ENCODE measurements around the gene ZNF598. TPM values are rescaled to one million over a fixed set of nuclear protein-coding genes. Genes with fewer than 3 reads are reported as not detected.

ZNF598 gene
- polyA plus RNA-seq = 10 to 100 TPM; 26.7 to 51.9 (median 29.7) TPM
- long read RNA-seq, donor 1 = 0 reads
- long read RNA-seq, donor 2 = 0 reads
- long read RNA-seq, donor 3 = 0 reads
- long read RNA-seq, donor 4 = 0 reads
- long read RNA-seq, donor 5, partial matches to known transcripts = 0 of 1 reads
- long read RNA-seq, donor 5, other reads (novel, unspliced or antisense) = 0 of 1 reads
- long read RNA-seq, donor 6, partial matches to known transcripts = 0 of 2 reads
- long read RNA-seq, donor 6, other reads (novel, unspliced or antisense) = 0 of 2 reads
- long read RNA-seq, donor 7, partial matches to known transcripts = 0 of 2 reads
- long read RNA-seq, donor 7, other reads (novel, unspliced or antisense) = 0 of 2 reads
- long read RNA-seq, donor 8, partial matches to known transcripts = 8 of 8 reads
- long read RNA-seq, donor 8, other reads (novel, unspliced or antisense) = 0 of 8 reads
- long read RNA-seq, donor 9 = 0 reads
- long read RNA-seq, donor 10, partial matches to known transcripts = 30 of 30 reads
- long read RNA-seq, donor 10, other reads (novel, unspliced or antisense) = 0 of 30 reads

DNA sequence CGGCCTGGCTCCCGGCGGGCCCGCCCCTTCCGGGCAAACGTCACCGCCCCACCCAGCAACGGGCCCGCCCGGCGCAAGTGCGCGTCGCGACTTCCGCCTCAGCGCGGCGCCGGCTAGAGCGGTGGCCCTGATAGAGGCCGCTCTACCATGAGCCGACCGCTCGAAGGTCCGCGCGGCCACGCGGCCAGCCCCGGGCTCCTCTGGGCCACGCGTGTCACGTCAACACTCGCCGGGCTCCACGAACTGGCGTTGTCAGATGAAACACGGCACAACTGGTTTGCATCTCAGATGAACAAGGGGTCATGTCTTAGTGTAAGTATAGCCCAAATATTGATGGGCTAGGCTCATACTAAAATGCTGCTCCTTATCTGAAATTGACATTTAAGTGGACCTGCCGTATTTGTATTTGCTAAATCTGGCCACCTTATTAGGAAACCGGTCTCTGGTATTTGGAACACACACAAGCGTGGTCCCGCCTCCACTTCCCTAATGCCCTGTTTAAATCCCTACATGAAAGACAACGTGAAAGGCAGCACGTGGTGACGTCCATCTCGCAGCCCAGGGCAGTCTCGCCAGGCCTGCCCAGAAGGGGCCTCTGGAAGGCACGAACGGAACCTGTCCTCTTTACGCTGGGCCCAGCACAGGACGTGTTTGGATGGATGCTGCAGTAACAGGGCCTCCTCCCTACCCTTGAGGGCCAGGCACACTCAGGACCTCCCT is at the start of gene ZNF598:
ZNF598 (minus strand) TSS at position 31 of the 720 bp plus-strand sequence.
- peaks cover 0 to 34% (median 0%) of the 10 kb centered on the region in 3 donors for H3K36me3 ChIP-seq (ENCODE audit: control insufficient read depth in 3 of 3, insufficient read depth in 2 of 3, low read depth in 1 of 3, low read length in 3 of 3)
- H3K4me1 ChIP-seq (ENCODE audit: control insufficient read depth in 3 of 3, insufficient read depth in 2 of 3, low read depth in 1 of 3, low read length in 2 of 3) = peaks cover 0 to 33% (median 11%) of the 10 kb centered on the region in 3 donors
- peak within 1 kb of the TSS; percentile 70 to 98 (median 85) for H3K4me3 ChIP-seq (ENCODE audit: low read depth in 1 of 3, low read length in 3 of 3)
- WGBS, 3 donors = 2 to 4% (median 4%) methylated on average over 38 to 52 of the region's 52 CpGs
- H3K27me3 ChIP-seq (ENCODE audit: control insufficient read depth in 3 of 3, insufficient read depth in 3 of 3, low read length in 3 of 3) = no peaks in the 10 kb centered on the region
- H3K9me3 ChIP-seq (ENCODE audit: control insufficient read depth in 2 of 2, insufficient read depth in 1 of 2, low read depth in 1 of 2, low read length in 1 of 2) = no peaks in the 10 kb centered on the region
- FAIRE-seq (no peak), DNase-seq (peak; percentile 83 to 92)
- peak within 1 kb of the TSS; percentile 93 to 97 (median 94) for H3K27ac ChIP-seq (ENCODE audit: low read depth in 1 of 3, low read length in 2 of 3)

DNA sequence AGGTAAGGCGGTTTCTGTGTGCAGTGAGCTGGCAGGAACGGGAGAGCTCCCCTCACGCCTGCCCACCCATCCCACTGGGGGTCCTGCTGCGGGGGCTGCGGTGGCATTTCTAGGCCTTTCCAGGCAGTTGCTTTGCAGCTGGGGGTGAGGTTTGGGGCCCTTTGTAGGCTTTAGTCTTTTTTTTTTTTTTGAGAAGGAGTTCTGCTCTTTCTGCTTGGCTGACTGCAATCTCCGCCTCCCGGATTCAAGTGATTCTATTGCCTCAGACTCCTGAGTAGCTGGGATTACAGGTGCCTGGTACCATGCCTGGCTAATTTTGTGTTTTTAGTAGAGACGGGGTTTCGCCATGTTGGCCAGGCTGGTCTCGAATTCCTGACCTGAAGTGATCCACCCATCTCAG is 49.3 kb upstream of the ZNF598 start:
- FAIRE-seq (no peak), DNase-seq (no peak)
- Histone ChIP-seq H3K9me3 (ENCODE audit: control insufficient read depth in 2 of 2, insufficient read depth in 1 of 2, low read depth in 1 of 2, low read length in 1 of 2) (no peaks in the 10 kb centered on the region), H3K4me3 (ENCODE audit: low read depth in 1 of 3, low read length in 3 of 3) (no peak overlapping the region), H3K4me1 (ENCODE audit: control insufficient read depth in 3 of 3, insufficient read depth in 2 of 3, low read depth in 1 of 3, low read length in 2 of 3) (no peaks in the 10 kb centered on the region), H3K27ac (ENCODE audit: low read depth in 1 of 3, low read length in 2 of 3) (no peak overlapping the region), H3K36me3 (ENCODE audit: control insufficient read depth in 3 of 3, insufficient read depth in 2 of 3, low read depth in 1 of 3, low read length in 3 of 3) (peaks cover 3 to 91% (median 12%) of the 10 kb centered on the region in 3 donors), H3K27me3 (ENCODE audit: control insufficient read depth in 3 of 3, insufficient read depth in 3 of 3, low read length in 3 of 3) (no peaks in the 10 kb centered on the region)
- 95 to 98% (median 97%) methylated on average over 10 of the region's 10 CpGs for WGBS, 3 donors

DNA sequence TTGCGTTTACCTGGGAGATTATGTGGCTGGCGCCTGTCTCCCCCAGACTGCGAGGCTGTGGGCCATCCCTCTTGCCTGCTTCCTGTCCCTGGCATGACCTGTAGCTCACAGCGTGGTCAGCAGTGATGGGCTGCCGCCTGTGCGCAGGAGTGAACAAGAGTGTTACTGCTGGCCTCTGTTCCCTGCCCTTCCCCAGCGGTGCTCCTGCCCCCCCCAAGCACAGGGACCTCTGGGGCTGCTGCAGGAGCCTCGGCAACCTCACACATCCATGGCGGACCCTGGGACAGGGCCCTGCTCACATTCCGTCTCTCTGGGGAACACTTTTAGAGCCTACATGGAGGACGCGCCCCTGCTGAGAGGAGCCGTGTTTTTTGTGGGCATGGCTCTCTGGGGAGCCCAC is 48.8 kb upstream of the ZNF598 start:
- H3K9me3 ChIP-seq (ENCODE audit: control insufficient read depth in 2 of 2, insufficient read depth in 1 of 2, low read depth in 1 of 2, low read length in 1 of 2) = no peaks in the 10 kb centered on the region
- H3K27me3 ChIP-seq (ENCODE audit: control insufficient read depth in 3 of 3, insufficient read depth in 3 of 3, low read length in 3 of 3) = no peaks in the 10 kb centered on the region
- DNase-seq (no peak), FAIRE-seq (no peak)
- H3K36me3 ChIP-seq (ENCODE audit: control insufficient read depth in 3 of 3, insufficient read depth in 2 of 3, low read depth in 1 of 3, low read length in 3 of 3) = peaks cover 3 to 91% (median 15%) of the 10 kb centered on the region in 3 donors
- 87 to 91% (median 91%) methylated on average over 13 of the region's 13 CpGs for WGBS, 3 donors
- H3K4me3 ChIP-seq (ENCODE audit: low read depth in 1 of 3, low read length in 3 of 3) = no peak overlapping the region
- no peaks in the 10 kb centered on the region for H3K4me1 ChIP-seq (ENCODE audit: control insufficient read depth in 3 of 3, insufficient read depth in 2 of 3, low read depth in 1 of 3, low read length in 2 of 3)
- no peak overlapping the region for H3K27ac ChIP-seq (ENCODE audit: low read depth in 1 of 3, low read length in 2 of 3)

DNA sequence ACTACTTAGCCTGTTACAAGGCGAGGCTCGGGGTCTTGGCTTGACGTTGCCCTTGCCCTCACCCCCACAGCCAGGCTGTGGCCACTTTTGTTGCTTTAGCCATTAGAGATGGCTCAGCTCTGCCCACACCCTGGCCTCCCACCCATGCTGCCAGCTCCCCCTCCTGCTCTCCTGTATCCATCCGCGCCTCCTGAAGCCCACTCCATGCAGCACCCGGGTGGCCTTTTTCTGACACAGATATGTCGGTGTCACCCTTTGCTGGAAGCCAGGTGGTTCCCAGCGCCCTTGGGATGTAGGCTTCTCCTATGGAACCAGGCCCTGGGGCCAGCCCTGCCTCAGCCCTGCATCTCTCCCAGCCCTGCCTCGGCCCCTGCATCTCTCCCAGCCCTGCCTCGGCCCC is 47.8 kb upstream of the ZNF598 start:
- FAIRE-seq (no peak), DNase-seq (no peak)
- peaks cover 3 to 91% (median 17%) of the 10 kb centered on the region in 3 donors for H3K36me3 ChIP-seq (ENCODE audit: control insufficient read depth in 3 of 3, insufficient read depth in 2 of 3, low read depth in 1 of 3, low read length in 3 of 3)
- H3K27me3 ChIP-seq (ENCODE audit: control insufficient read depth in 3 of 3, insufficient read depth in 3 of 3, low read length in 3 of 3) = no peaks in the 10 kb centered on the region
- H3K4me1 ChIP-seq (ENCODE audit: control insufficient read depth in 3 of 3, insufficient read depth in 2 of 3, low read depth in 1 of 3, low read length in 2 of 3) = no peaks in the 10 kb centered on the region
- no peak overlapping the region for H3K27ac ChIP-seq (ENCODE audit: low read depth in 1 of 3, low read length in 2 of 3)
- no peak overlapping the region for H3K4me3 ChIP-seq (ENCODE audit: low read depth in 1 of 3, low read length in 3 of 3)
- whole genome bisulfite sequencing, 3 donors = 91 to 95% (median 95%) methylated on average over 9 to 10 of the region's 10 CpGs
- no peaks in the 10 kb centered on the region for H3K9me3 ChIP-seq (ENCODE audit: control insufficient read depth in 2 of 2, insufficient read depth in 1 of 2, low read depth in 1 of 2, low read length in 1 of 2)

DNA sequence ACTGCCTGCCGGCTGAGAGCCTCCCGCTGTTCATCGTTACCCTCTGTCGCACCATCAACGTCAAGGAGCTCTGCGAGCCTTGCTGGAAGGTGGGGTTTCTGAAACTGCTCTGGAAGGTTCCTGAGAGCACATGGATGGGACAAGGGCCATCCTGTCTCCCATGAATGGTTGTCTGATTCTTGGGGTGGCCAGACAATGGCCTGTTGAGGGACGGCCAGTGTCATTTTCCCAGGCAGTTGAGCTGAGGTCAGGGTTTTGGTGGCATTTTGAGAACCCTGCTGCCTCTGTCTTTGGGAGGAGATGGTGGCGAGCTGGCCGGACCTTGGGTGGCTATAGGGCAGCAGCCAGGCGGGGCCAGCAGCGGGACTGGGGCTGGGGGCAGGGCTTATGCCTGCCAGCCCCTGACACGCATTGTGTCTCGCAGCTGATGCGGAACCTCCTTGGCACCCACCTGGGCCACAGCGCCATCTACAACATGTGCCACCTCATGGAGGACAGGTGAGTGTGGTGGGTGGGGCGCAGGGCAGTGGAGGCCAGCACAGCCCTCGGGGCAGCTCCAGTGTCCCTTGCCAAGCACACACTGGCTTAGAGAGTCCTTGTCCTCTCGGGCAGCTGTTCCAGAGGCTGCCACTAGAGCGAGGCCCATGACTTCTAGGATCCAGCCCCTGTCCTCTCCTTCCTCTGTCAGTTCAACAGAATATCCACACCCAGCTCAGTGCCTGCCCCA is 47.2 kb upstream of the ZNF598 start:
- peaks cover 3 to 91% (median 15%) of the 10 kb centered on the region in 3 donors for H3K36me3 ChIP-seq (ENCODE audit: control insufficient read depth in 3 of 3, insufficient read depth in 2 of 3, low read depth in 1 of 3, low read length in 3 of 3)
- H3K9me3 ChIP-seq (ENCODE audit: control insufficient read depth in 2 of 2, insufficient read depth in 1 of 2, low read depth in 1 of 2, low read length in 1 of 2) = no peaks in the 10 kb centered on the region
- no peak for FAIRE-seq
- H3K27me3 ChIP-seq (ENCODE audit: control insufficient read depth in 3 of 3, insufficient read depth in 3 of 3, low read length in 3 of 3) = no peaks in the 10 kb centered on the region
- 90 to 96% (median 92%) methylated on average over 15 to 19 of the region's 19 CpGs for WGBS, 3 donors
- H3K4me1 ChIP-seq (ENCODE audit: control insufficient read depth in 3 of 3, insufficient read depth in 2 of 3, low read depth in 1 of 3, low read length in 2 of 3) = no peaks in the 10 kb centered on the region
- no peak overlapping the region for H3K27ac ChIP-seq (ENCODE audit: low read depth in 1 of 3, low read length in 2 of 3)
- no peak overlapping the region for H3K4me3 ChIP-seq (ENCODE audit: low read depth in 1 of 3, low read length in 3 of 3)
- DNase-seq = no peak

DNA sequence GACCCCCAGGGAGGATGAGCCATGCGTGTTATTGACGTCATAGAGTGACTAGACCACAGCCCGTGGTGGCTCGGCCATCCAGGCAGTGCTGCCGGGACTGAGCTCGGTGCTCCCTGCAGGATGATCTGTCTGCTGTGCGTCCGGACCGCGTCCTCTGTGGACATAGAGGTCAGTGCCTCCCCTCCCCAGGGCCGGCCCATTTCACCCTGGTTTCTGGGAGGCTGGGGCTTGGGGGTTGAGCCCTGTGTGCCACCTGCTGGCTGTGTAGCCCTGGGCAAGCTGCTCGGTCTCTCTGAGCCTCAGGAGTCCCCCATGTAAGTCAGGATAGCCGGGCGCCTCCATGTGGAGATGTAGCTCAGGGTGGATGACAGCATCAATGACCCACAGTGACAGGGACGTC is 46.5 kb upstream of the ZNF598 start:
- FAIRE-seq (no peak), DNase-seq (no peak)
- Histone ChIP-seq H3K27me3 (ENCODE audit: control insufficient read depth in 3 of 3, insufficient read depth in 3 of 3, low read length in 3 of 3) (no peaks in the 10 kb centered on the region), H3K4me3 (ENCODE audit: low read depth in 1 of 3, low read length in 3 of 3) (no peak overlapping the region), H3K27ac (ENCODE audit: low read depth in 1 of 3, low read length in 2 of 3) (no peak overlapping the region), H3K36me3 (ENCODE audit: control insufficient read depth in 3 of 3, insufficient read depth in 2 of 3, low read depth in 1 of 3, low read length in 3 of 3) (peaks cover 3 to 91% (median 13%) of the 10 kb centered on the region in 3 donors), H3K4me1 (ENCODE audit: control insufficient read depth in 3 of 3, insufficient read depth in 2 of 3, low read depth in 1 of 3, low read length in 2 of 3) (no peaks in the 10 kb centered on the region), H3K9me3 (ENCODE audit: control insufficient read depth in 2 of 2, insufficient read depth in 1 of 2, low read depth in 1 of 2, low read length in 1 of 2) (no peaks in the 10 kb centered on the region)
- WGBS, 3 donors = 75 to 96% (median 93%) methylated on average over 15 of the region's 15 CpGs

GRCh38 chr16:2054543-2055245 is 45.1 kb upstream of the ZNF598 start:
- Histone ChIP-seq H3K4me3 (ENCODE audit: low read depth in 1 of 3, low read length in 3 of 3) (no peak overlapping the region), H3K27ac (ENCODE audit: low read depth in 1 of 3, low read length in 2 of 3) (no peak overlapping the region), H3K4me1 (ENCODE audit: control insufficient read depth in 3 of 3, insufficient read depth in 2 of 3, low read depth in 1 of 3, low read length in 2 of 3) (no peaks in the 10 kb centered on the region), H3K27me3 (ENCODE audit: control insufficient read depth in 3 of 3, insufficient read depth in 3 of 3, low read length in 3 of 3) (no peaks in the 10 kb centered on the region), H3K36me3 (ENCODE audit: control insufficient read depth in 3 of 3, insufficient read depth in 2 of 3, low read depth in 1 of 3, low read length in 3 of 3) (peaks cover 3 to 86% (median 13%) of the 10 kb centered on the region in 3 donors), H3K9me3 (ENCODE audit: control insufficient read depth in 2 of 2, insufficient read depth in 1 of 2, low read depth in 1 of 2, low read length in 1 of 2) (no peaks in the 10 kb centered on the region)
- WGBS, 3 donors = 39 to 82% (median 55%) methylated on average over 29 of the region's 29 CpGs
- FAIRE-seq (no peak), DNase-seq (peak in 1 of 2 donors; percentile 78)

Data from small intestine (tissue), 16 donors.